Neural crest cell (in vitro differentiated cells): ENCODE measurements around the gene TUBB6. TPM values are rescaled to one million over a fixed set of nuclear protein-coding genes. Genes with fewer than 3 reads are reported as not detected.
A peak's percentile ranks its signal among the peaks of the same experiment; 100 is the strongest.

Experiments used
- DNase-seq: peaks from one replicate; pipeline ENCODE4 v3.0.0; 2021; ENCODE audit warnings: low read depth, mixed read lengths, low spot score
- H3K27ac Mint-ChIP-seq: one replicate; pipeline ENCODE4 v1.8.0; 2021; ENCODE audit warnings: mild to moderate bottlenecking, mixed read lengths; ENCODE audit not compliant: unreplicated experiment
- H3K27me3 Mint-ChIP-seq: 2 replicates; pipeline ENCODE4 v1.8.0; 2021; ENCODE audit warnings: low read depth, mild to moderate bottlenecking, mixed read lengths
- H3K36me3 Mint-ChIP-seq: 2 replicates; pipeline ENCODE4 v1.8.0; 2021; ENCODE audit warnings: low read depth, mild to moderate bottlenecking, mixed read lengths
- H3K4me1 Mint-ChIP-seq: 2 replicates; pipeline ENCODE4 v1.8.0; 2021; ENCODE audit warnings: mixed read lengths
- H3K4me3 Mint-ChIP-seq: one replicate; pipeline ENCODE4 v1.8.0; 2021; ENCODE audit warnings: mild to moderate bottlenecking, mixed read lengths
- H3K9me3 Mint-ChIP-seq: 2 replicates; pipeline ENCODE4 v1.8.0; 2021; ENCODE audit warnings: mixed read lengths
- CTCF ChIP-seq: fragments of 200-600 bp; sonication (generic); conservative IDR thresholded peaks from 2 replicates; pipeline ENCODE4 v1.5.0; 2021; ENCODE audit warnings: antibody characterized with exemption, mild to moderate bottlenecking
- total RNA-seq: library from RNA; stranded (reverse); gene quantifications from 2 replicates; pipeline ENCODE4 v1.2.1, GENCODE V29; 2021

Gene TUBB6
- total RNA-seq, 1 donor from 2014 or later, result 77.8 TPM

GRCh38 chr18:12312976-12313375 is 4.9 kb downstream of the TUBB6 start:
- DNase-seq, result no peak
- Mint-ChIP-seq H3K9me3 (peaks cover 7% of the 10 kb centered on the region), H3K27me3 (peaks cover 7% of the 10 kb centered on the region), H3K36me3 (peaks cover 36% of the 10 kb centered on the region), H3K4me3 (no peak overlapping the region), H3K27ac (no peak overlapping the region), H3K4me1 (peaks cover 15% of the 10 kb centered on the region)
- TF ChIP-seq CTCF, result no peak

- Mint-ChIP-seq H3K9me3 (peaks cover 7% of the 10 kb centered on the region), H3K36me3 (peaks cover 36% of the 10 kb centered on the region), H3K27ac (no peak overlapping the region), H3K4me3 (peak overlapping the region; percentile 32), H3K4me1 (peaks cover 23% of the 10 kb centered on the region), H3K27me3 (peaks cover 6% of the 10 kb centered on the region)
- no peak for TF ChIP-seq CTCF
- no peak for DNase-seq
These were observed 5.6 kb downstream of the TUBB6 start for GRCh38 chr18:12313530-12314245.

GRCh38 chr18:12314591-12315305 is 6.7 kb downstream of the TUBB6 start:
- H3K9me3 Mint-ChIP-seq, result peaks cover 7% of the 10 kb centered on the region
- H3K4me1 Mint-ChIP-seq, result peaks cover 19% of the 10 kb centered on the region
- no peak overlapping the region for H3K27ac Mint-ChIP-seq
- no peak for TF ChIP-seq CTCF
- no peak overlapping the region for H3K4me3 Mint-ChIP-seq
- no peak for DNase-seq
- peaks cover under 1% of the 10 kb centered on the region for H3K27me3 Mint-ChIP-seq
- H3K36me3 Mint-ChIP-seq, result peaks cover 33% of the 10 kb centered on the region

- Mint-ChIP-seq H3K4me3 (no peak overlapping the region), H3K27ac (peak overlapping the region; percentile 88), H3K36me3 (peaks cover 32% of the 10 kb centered on the region), H3K27me3 (no peaks in the 10 kb centered on the region), H3K4me1 (peaks cover 17% of the 10 kb centered on the region), H3K9me3 (peaks cover 7% of the 10 kb centered on the region)
- DNase-seq, result no peak
- TF ChIP-seq CTCF, result no peak
These were observed 7.4 kb downstream of the TUBB6 start for GRCh38 chr18:12315490-12315889.

GRCh38 chr18:12315911-12316310 is 7.9 kb downstream of the TUBB6 start:
- Mint-ChIP-seq H3K27me3 (no peaks in the 10 kb centered on the region), H3K36me3 (peaks cover 30% of the 10 kb centered on the region), H3K4me1 (peaks cover 19% of the 10 kb centered on the region), H3K9me3 (peaks cover 4% of the 10 kb centered on the region), H3K4me3 (no peak overlapping the region), H3K27ac (no peak overlapping the region)
- DNase-seq, result no peak
- TF ChIP-seq CTCF, result no peak
